Tibial nerve (tissue), 4 donors: ENCODE data around the gene DMBT1.

Source experiments
- CTCF ChIP-seq, 5 experiments: fragments of 200-600 bp in 3 of 5; fragments of 450-650 bp in 2 of 5; sonication (generic) in 3 of 5; IDR thresholded peaks; one replicate each; pipeline ENCODE4 v1.5.1; 2016 to 2019; ENCODE audit warnings: antibody characterized with exemption in 5 of 5, mild to moderate bottlenecking in 3 of 5, moderate library complexity in 2 of 5
- EP300 ChIP-seq, 2 donors: sonication (generic); formaldehyde crosslinking; IDR thresholded peaks; one replicate each; pipeline ENCODE4 v1.6.1; 2017; ENCODE audit warnings: antibody characterized with exemption in 2 of 2, mild to moderate bottlenecking in 1 of 2

GRCh38 chr10:122591736-122592135, 31.2 kb downstream of the DMBT1 start:
- no peak for TF ChIP-seq CTCF (IDR thresholded peaks at IDR 0.05)
- TF ChIP-seq EP300 (IDR thresholded peaks at IDR 0.05), result no peak
